Measurements from ENCODE around the gene SHTN1. TPM values are rescaled to one million over a fixed set of nuclear protein-coding genes. Genes with fewer than 3 reads are reported as not detected.

Gene SHTN1
- polyA plus RNA-seq, 1 donor, result 27.5 TPM

DNA sequence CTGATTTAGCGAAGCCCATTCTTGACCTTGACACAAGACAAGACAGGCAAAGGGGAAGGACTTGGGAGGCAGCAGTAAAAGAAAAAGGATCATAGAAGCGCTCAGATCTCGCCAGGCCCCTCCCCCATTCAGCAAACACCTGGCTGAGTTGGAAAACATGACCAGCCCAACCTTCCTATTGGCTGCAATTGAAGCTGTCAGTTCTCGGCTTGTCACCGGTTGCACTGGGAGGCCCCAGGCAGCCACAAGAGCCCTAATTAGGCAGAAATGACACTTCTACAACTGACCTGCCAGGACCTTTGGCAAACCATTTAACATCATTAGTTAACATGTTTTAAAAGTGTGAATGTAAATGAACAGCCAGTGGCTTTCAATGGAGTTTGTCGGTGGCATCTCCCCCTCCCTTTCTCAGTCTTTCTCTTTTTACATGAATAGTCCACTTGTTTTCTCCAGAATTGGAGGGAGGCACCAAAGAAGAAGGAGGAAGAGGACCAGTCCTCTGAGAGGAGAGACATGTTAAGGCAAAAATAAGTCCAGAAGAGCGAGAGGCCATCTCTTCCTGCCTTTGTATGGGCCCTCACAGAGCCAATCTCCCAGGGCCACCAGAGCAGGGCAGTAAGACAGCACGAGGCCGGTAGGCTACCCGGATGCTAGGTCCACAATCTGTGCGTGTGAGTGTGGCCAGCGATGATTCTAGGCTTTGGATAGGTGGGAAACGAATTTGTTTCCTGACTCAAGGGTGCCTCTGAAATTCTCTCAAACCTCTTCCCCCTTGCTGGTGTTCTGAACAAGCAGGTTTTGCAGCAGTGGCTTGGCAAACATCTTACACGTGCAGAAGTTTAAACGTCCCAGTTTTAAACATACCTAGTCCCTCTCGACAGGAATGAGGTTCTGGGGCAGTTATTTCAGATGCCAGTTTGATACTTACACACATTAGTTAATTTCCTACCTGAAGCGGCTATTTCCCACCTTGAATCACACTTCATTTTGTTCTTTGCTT is 170.7 kb downstream of the SHTN1 start:
- DNase-seq, result no peak

GRCh38 chr10:116831790-116832189 is 173.2 kb downstream of the SHTN1 start:
- no peak for DNase-seq

Other genes with a start within 250 kb of the SHTN1 start
- 5.1 TPM for gene ENO4, start 155.7 kb downstream of the SHTN1 start, polyA plus RNA-seq (ENCODE audit: insufficient read length)
- not detected for gene VAX1, start 133.1 kb upstream of the SHTN1 start, polyA plus RNA-seq (ENCODE audit: insufficient read length)
- not detected for gene KCNK18, start 192.3 kb upstream of the SHTN1 start, polyA plus RNA-seq (ENCODE audit: insufficient read length)
- 1.00 TPM for gene SLC18A2, start 235.9 kb upstream of the SHTN1 start, polyA plus RNA-seq (ENCODE audit: insufficient read length)

Measured in left kidney (tissue), 2 donors.